Keratinocyte (primary cell): ENCODE results near the gene NF2.

Source experiments
- CTCF ChIP-seq, 3 experiments: IDR thresholded peaks in 1 of 3; conservative IDR thresholded peaks in 1 of 3; optimal IDR thresholded peaks in 1 of 3; 2 replicates in 2 of 3; 3 replicates in 1 of 3; pipeline versions ENCODE3 to v1.5.1; 2011; ENCODE audit warnings: low read length in 3 of 3, mild to moderate bottlenecking in 3 of 3, moderate library complexity in 2 of 3, control low read depth in 1 of 3, inconsistent platforms in 1 of 3; ENCODE audit not compliant: insufficient read depth in 2 of 3; ENCODE audit errors: extremely low read depth in 1 of 3
- EZH2 ChIP-seq: IDR thresholded peaks from one replicate; pipeline ENCODE4 v1.6.1; 2012; ENCODE audit warnings: inconsistent platforms, mild to moderate bottlenecking, low read length, moderate library complexity

- TF ChIP-seq CTCF (optimal IDR thresholded peaks at IDR 0.05 in 1 of 3, IDR thresholded peaks at IDR 0.05 in 1 of 3, conservative IDR thresholded peaks at IDR 0.05 in 1 of 3; ENCODE audit: extremely low read depth in 1 of 3, insufficient read depth in 2 of 3, low read length in 3 of 3) (no peak), EZH2 (no peak)
Observed at GRCh38 chr22:29741926-29742325, 138.5 kb downstream of the NF2 start.
